BJ (cell line): ENCODE data around the gene LRRC58. TPM values are rescaled to one million over a fixed set of nuclear protein-coding genes. Genes with fewer than 3 reads are reported as not detected.

ENCODE experiments used
- CTCF ChIA-PET: fragments of 350-600 bp; formaldehyde crosslinking; extraction: SDS; loops from one replicate; lab custom pipeline; 2021; ENCODE audit warnings: antibody characterized with exemption, inconsistent platforms; lab: Yijun Ruan, JAX
- POLR2A ChIA-PET: fragments of 300-600 bp; sonication (Branson Sonifier 250); formaldehyde crosslinking; extraction: SDS; loops from one replicate; lab custom pipeline; 2021; ENCODE audit warnings: antibody characterized with exemption; lab: Charles Lee
- DNase-seq: peaks from one replicate; pipeline ENCODE4 v3.0.0-alpha.2; 2011; ENCODE audit warnings: low read depth
- H3K27me3 ChIP-seq: 2 replicates; pipeline ENCODE4 v1.6.0; 2011; ENCODE audit warnings: low read length; ENCODE audit not compliant: control insufficient read depth, insufficient read depth
- H3K36me3 ChIP-seq: 2 replicates; pipeline ENCODE4 v1.5.1; 2011; ENCODE audit warnings: low read length; ENCODE audit not compliant: control insufficient read depth, insufficient read depth
- H3K4me3 ChIP-seq: 2 replicates; pipeline ENCODE4 v1.5.1; 2011; ENCODE audit warnings: low read depth, mild to moderate bottlenecking, control low read depth, low read length
- CTCF ChIP-seq: IDR thresholded peaks from 2 replicates; pipeline ENCODE4 v1.5.1; 2011; ENCODE audit warnings: low read depth, mild to moderate bottlenecking, control low read depth, inconsistent platforms, low read length, moderate library complexity; ENCODE audit not compliant: insufficient read depth
- polyA plus RNA-seq: library from polyadenylated mRNA; depleted of rRNA; stranded (reverse); fragments of >200 nt; gene quantifications from 2 replicates; pipeline ENCODE4 v1.2.3, GENCODE V29; 2011; rRNA removed

The LRRC58 gene
- polyA plus RNA-seq, 1 experiment, result 6.3 TPM

- peaks cover 8% of the 10 kb centered on the region for H3K27me3 ChIP-seq
- H3K4me3 ChIP-seq, result no peak overlapping the region
- DNase-seq, result no peak
- POLR2A ChIA-PET, result no interaction called here
- no peak for TF ChIP-seq CTCF
- CTCF ChIA-PET, result no interaction called here
- H3K36me3 ChIP-seq, result no peaks in the 10 kb centered on the region
Measured at GRCh38 chr3:120280566-120280965, 68.6 kb downstream of the LRRC58 start.

GRCh38 chr3:120280026-120280425, 69.1 kb downstream of the LRRC58 start:
- Histone ChIP-seq H3K4me3 (no peak overlapping the region), H3K36me3 (no peaks in the 10 kb centered on the region), H3K27me3 (peaks cover 8% of the 10 kb centered on the region)
- ChIA-PET CTCF (no interaction called here), POLR2A (no interaction called here)
- DNase-seq, result no peak
- no peak for TF ChIP-seq CTCF

GRCh38 chr3:120276767-120277166, 72.4 kb downstream of the LRRC58 start:
- ChIA-PET POLR2A (no interaction called here), CTCF (no interaction called here)
- Histone ChIP-seq H3K36me3 (no peaks in the 10 kb centered on the region), H3K4me3 (no peak overlapping the region), H3K27me3 (peaks cover 4% of the 10 kb centered on the region; the same call in 1 of the 2 replicates)
- no peak for DNase-seq
- no peak for TF ChIP-seq CTCF

GRCh38 chr3:120275618-120276017, 73.5 kb downstream of the LRRC58 start:
- H3K27me3 ChIP-seq, result peaks cover 2% of the 10 kb centered on the region
- H3K36me3 ChIP-seq, result no peaks in the 10 kb centered on the region
- no peak overlapping the region for H3K4me3 ChIP-seq
- CTCF ChIA-PET, result interaction anchor here (1.0 kb wide), 1 partner anchor 31 kb away, joined by 4 read pairs; no protein-coding TSS in a partner anchor
- no peak for DNase-seq
- POLR2A ChIA-PET, result no interaction called here
- no peak for TF ChIP-seq CTCF

GRCh38 chr3:120274739-120275167, 74.4 kb downstream of the LRRC58 start:
- no peak for TF ChIP-seq CTCF
- H3K4me3 ChIP-seq, result no peak overlapping the region
- ChIA-PET CTCF (interaction anchor here (1.0 kb wide), 1 partner anchor 31 kb away, joined by 4 read pairs; no protein-coding TSS in a partner anchor), POLR2A (no interaction called here)
- no peaks in the 10 kb centered on the region for H3K36me3 ChIP-seq
- no peaks in the 10 kb centered on the region; the same call in 1 of the 2 replicates for H3K27me3 ChIP-seq
- no peak for DNase-seq

Other genes starting within 250 kb of the LRRC58 start
- gene GPR156, start 64.1 kb downstream of the LRRC58 start, polyA plus RNA-seq, result 0.28 and 0.44 TPM in 2 replicates
- 3,514 and 4,020 TPM in 2 replicates for gene FSTL1, start 101.6 kb upstream of the LRRC58 start, polyA plus RNA-seq
- gene NDUFB4, start 247.0 kb upstream of the LRRC58 start, polyA plus RNA-seq, result 94.3 and 137 TPM in 2 replicates